ENCODE results near the gene UPP2.

UPP2 gene

DNA sequence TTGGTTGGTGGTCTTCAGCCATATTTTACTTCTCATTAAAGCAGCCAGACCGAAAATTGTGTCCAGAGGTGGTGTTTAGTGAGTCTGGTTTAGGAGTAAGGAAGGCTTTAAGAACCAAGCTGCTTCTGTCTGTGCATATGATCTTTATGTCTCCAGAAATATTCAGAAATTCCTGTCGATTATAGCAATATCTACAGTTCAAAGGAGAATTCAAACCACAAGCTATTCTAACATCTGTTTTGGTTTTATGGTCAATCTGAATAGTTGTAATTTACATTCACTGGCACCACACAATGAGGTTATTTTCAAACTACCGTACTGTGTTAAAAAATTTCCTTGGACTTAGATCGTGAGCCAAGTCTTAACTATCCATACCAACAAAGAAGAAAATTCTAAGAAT, 11.3 kb downstream of the UPP2 start:
- no peak for DNase-seq

DNA sequence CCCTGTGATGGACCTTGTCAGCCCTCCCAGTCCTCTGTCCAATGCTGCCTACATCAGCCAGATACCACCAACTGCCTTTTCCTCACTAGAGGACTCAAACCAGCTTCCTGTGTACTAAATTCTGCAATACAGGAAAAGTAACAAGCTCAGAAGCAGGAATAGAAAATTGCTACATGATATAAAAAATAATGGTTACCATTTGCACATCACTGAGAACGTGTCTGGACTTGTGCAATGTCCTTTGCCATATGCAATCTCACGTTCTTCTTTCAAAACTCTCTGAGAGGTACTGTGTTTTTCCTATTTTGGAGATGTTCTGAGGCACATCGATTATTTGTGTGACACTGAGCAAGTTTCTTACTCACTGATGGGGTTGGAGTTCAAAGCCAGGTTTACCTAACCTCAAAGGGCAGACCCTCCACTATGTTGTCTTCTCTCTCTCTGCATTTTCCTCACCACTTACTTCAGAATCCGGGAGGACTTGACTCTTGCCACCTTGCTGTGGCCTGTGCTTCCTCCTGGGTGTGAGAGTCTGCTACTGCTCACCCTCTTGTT, 12.1 kb downstream of the UPP2 start:
- no peak for DNase-seq

DNA sequence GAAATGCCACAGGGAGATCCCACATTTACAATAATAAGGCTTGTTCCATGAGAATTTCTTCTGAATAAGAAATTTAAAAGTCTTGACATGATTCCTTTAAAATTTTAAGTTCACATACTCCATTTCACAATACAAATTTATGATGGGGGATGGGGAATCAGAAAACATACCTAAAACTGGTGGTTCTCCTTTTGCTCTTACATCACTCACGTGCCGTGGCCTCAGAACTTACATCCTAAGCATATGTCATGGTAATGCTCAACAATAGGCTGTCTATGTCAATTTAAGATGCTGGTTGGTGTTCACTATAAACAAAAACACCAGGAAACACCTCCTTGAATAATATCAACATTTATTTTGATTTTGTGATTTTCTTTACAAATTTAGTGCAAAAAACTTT, 12.8 kb downstream of the UPP2 start:
- no peak for DNase-seq

DNA sequence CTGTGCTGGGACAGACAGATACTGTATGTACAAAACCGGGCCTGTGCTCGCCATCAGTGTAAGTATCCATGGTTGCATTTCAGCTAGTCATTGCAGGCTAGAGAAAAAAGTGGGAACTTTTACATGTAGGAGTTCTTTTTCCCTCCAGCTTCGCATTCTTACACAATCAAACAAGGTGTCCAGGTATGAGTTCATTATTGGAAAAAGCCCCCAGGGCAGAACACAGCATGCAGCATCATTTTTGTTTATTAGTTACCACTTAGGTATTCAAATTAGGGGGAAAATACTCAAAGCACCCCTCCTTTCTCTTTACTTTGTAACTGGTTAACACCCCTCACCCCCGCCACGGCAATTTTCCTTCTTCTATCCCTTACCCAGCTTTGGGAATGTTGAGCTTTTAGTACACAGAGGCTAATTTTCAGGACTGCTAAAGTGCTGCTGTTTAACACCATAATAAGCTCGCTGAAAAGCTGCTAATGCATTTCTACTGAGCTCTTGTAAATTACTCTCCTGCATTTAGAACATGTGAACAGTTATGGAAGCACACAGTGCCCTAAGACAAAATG, 13.6 kb downstream of the UPP2 start:
- DNase-seq = no peak

DNA sequence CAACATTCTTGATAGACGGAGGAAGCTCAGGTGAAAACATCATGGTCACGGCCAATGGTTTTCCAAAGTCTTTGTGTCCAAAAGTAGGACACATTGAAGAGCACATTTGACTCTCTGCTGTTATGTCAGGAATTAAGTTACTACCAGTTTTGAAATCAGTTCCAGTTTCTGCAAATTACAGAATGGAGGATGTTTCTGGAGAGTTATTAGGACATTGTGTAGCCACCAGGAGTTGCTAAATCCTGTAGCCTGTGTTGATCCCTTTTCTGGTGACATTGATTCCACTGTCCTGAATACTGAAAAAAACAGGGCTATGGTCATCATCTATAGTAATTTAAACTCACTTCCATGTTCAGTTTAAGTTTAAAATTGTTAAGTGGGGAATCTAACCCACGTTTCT, 15.3 kb downstream of the UPP2 start:
- no peak for DNase-seq

DNA sequence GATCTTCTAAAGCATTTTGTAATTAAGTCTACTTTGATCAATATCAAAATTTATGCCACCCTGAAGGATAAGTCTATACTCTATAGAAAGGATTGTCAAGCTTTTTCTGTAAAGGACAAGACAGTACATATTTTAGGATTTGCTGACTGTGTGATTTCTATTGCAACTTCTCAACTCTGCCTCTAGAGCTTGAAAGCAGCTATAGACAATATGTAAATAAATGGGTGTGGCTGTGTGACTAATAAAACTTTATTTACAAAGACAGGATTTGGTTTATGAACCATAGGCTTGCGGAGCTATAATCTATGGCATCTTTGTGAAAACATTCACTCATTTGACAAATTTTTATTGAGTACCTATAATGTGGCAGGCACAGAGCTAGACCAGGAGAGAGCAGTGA, 18.4 kb downstream of the UPP2 start:
- no peak for DNase-seq

DNA sequence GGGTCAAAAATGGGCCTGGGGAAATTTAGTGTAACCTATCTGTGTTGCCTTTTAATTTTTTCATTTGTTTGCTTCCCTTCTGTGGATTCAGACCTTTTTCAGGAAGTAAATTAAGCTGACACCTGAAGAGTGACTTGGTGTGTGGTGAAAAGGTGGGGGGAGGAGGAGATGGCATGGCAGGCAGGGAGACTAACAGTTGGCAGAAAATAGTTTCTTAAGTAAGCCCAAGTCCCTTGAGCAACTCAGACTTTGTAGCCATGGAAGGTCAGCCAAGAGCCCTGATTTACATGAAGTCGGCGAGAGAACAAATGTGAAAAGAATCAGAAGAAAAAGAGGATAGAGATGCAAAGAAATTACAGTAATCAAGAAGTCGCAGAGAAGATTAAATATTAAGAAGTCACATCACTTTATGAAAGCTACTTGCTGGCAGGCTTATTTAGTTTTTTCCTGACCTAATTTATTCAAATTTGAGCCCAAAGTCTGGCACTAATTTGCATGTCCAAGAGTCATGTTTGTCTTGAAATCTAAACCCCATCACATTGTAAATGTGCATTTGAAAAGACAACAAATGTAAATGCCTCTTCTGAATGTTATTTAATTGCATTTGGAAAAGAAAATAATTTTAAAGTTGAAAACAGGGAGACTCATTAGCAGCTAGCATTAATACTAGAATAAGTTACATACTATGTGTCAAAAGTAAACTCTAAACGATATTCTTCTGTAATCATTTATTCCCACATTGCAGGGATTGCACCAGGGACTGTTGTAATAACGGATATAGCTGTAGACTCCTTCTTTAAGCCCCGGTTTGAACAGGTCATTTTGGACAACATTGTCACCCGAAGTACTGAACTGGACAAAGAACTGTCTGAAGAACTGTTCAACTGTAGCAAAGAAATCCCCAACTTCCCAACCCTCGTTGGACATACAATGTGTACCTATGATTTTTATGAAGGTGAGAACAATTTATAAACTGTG, 19.3 kb downstream of the UPP2 start:
- DNase-seq = no peak

DNA sequence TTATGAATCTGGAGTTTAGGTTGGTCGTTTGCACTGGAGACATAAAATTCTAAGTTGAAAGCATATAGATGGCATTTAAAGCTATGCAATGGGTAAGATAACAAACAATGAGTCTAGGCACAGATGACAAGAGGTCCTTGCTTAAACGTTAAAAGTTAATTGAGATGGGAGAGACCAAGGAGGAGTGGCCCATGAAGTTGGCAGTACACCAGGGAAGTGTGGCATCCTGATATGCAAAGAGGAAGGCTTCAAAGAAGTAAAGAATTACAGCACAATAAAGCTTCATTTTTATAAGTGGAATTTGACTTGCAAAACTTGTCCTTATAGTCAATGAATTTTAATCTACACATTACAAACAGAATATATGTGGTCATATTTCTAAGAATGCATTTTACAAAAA, 23.2 kb downstream of the UPP2 start:
- no peak for DNase-seq

DNA sequence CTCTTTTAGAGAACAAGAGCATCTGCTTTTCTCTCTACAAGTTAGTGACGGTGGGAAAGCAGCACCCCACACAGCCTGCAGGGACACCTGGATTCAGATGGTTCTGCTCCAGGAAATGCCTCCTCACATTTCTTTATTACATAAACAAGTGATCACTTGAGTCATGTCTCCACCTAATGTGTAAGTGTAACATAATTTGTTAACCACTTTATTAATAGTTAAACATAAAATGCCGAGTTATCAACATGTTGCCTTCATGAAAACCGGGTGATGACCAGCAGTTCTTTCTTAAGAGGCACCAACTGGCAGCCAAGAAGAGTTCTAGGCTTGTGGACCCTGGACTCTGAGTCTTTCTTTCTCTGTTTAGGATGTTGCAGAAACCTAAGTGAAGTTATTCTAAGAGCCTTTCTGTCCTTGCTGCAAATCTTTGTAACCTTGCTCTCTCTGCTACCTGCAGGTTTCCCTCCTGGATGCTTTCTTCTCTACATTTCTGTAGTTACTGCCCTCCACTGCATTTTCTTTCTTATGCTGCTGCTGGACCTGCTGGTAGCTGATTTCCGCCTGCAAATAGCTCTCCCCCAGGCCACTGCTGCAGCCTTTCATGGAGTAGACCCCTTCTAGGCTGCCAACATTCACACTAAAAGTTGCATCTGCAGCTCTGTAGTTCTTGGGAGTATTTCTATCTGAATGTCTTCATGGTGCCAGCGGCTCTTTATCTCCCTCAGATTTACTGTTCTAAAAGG, 24.3 kb downstream of the UPP2 start:
- DNase-seq = no peak

DNA sequence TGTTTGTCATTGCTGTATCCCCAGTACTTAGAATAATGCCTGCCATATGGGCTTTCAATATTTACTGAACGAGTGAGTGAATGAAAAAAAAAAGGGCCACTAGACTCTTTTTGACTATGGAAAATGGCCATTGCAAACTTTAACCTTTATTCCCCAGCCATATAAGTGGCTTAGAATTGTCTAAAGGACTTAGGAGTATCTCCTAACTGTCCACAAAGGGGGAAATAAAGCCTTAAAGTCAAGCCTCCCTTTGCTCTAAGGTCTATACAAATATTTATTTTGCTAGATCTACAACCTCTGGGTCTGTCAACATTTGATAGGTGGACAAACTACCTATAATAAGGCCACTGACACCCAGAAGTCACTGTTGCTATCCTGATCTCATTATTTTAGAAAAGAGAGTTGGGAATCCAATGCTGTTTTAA, 25.7 kb downstream of the UPP2 start:
- no peak for DNase-seq

DNA sequence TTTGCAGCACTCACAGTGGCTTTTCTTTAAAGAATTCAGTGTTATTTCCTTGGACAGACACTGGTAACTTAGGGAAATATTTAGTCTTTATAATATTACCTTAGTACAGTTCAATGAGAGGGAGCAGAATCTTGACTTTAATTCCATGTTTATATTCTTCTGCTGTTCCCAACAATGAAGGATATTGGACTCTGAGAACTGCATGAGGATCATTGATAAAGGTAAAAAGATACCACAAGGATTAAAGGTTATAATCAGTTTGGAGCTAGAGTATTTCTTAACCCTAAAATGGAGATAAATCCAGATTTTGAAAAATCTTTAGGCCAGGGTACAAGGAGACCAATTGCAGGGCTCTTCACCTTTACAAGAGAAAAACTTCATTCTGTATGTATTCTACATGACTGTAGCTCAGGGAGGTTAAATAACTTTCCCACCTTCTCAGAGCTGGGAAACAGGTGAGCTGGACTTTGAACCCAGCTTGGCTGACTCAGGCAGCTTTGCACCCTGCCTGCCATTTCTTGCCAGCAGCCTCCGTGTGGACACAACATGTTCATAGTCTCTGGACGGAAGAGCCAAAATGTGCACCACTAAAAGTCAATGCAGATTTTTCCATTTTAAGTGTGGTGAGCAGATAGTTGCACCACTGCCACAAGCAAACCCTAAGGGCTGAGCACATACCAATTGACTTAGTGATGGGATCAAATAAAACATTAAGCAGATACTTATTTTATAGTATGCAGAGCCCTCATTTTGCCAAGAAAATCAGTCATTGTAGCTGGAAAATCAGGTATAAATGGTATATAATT, 26.7 kb downstream of the UPP2 start:
- DNase-seq = no peak

DNA sequence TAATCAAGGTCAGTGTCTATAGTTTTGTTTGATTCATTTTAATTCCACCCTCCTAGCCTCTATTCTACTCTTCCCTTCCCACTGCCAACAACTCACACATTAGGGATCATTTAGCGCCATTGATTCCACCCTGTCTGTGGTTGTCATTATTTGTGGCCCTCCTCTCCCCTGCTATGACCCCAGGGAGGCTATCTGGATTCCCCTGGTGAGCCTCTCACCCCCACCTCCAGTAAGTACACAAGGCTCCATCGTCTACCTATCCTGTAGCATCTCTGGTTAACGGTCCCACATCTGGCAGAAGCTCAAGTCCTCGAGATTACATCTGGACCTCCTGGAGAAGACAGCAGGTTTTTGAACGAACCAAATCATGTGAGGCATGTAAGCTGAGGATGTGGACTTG, 27.4 kb downstream of the UPP2 start:
- no peak for DNase-seq

DNA sequence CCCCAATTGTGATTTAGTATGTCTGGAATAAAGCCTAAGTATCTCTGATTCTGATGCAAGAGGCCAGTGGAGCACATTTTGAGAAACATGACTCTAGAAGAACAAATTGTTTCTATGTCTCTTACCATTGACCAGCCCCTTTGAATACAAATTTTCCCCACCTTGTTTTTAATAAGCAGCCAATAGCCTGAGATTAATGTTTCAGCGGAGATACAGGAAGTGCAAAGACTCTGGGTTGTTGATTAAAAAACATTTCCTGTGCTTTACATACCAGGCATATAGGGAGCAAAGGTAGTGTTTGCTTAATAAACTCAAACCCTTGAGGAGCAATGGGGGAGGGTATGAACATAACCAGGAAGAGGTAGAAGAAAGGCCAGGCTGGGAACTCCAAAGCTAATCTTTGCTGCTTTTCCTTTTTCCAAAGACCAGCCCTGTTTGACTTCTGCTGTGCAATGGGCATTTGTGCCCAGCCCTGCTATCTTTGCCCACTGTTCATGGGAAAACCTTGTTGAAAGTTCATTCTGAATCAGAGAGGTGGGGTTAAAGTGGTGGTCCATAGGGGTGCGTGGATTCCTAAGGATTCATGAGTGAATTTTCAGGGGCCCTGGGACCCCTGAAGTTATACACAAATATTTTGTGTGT, 29.3 kb downstream of the UPP2 start:
- no peak for DNase-seq

DNA sequence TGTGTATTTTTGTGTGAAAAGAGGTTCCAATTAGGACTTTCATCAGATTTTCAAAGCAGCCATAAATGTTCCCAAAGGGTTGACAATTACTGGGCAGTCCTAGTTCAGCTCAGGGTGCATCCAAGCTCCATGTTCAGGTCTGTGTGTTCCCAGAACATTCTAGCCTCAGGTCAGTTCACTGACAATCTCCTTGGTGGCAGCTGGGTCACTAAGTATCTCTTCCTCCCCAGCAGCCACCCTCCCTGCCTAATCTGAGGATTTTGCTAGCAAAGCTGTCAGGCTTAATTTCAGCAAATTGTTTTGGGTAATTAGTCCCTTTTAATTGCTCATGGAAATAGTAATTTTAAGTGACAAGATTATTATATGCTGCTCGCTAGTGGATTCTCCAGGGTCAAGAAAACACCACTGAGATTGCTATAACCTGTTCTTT, 29.8 kb downstream of the UPP2 start:
- DNase-seq = no peak

DNA sequence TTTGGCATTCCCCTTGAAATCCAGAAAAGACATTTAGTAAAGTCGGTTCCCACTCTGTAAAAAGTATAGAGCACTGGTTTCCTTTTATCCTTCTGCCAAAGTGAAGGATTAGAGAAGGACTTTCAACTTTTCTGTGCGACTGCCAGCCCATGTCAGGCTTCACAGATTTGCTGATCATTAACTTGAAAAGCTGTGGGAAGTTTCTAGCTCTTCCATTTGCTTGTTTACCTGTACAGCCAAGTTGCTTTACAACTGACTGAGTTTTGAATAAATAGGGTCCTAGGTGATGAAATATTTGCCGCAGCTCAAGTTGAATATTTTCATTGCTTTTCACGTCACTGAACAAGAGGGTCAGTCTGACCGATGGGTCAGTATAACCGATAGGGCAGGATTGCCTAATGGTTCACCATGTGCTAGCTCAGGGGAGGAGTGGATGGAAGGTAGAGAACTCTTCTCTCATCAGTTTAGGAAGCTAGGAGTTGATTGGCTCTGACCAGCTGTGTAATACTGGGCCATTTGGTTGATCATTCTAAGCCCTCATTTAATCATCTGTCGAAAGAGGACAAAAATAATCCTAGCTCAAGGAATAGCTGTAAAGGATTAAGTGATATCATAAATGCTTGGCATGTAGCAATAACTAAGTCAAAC, 30.4 kb downstream of the UPP2 start:
- no peak for DNase-seq

DNA sequence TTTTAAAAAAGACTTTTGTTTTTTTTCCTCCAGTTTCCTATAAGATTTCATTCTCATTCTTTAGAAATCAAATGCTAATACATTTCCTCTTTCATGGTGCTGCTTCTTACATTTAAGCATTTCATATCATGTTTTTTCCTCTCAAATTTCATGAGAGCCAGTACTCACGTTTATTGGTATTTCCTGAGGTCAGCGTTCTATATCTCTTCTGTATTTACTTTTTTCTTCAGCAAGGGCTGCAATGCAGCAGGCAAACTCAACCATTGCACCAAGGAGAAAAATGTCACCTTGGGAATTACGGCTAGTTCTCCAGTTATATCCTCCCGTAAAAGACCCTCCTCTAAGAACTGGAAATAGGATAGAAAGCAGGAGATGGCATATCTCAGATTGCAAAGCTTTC, 32.4 kb downstream of the UPP2 start:
- no peak for DNase-seq

DNA sequence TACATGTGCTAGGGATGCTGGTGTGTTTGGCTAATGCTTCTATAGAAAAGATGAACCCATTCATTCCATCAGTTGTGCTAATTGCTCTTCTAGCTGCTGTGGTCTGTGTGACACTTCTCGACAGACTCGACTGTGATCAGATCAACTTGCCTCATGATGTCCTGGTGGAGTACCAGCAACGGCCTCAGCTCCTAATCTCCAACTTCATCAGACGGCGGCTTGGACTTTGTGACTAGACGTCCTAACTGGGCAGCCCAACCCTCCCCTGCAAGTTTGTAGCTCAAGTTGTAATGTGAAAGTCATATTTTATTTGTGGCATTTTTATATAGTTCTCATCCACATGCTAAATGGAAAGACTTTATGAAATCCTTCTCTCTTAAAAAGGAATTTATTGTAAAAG, 33.0 kb downstream of the UPP2 start:
- no peak for DNase-seq

DNA sequence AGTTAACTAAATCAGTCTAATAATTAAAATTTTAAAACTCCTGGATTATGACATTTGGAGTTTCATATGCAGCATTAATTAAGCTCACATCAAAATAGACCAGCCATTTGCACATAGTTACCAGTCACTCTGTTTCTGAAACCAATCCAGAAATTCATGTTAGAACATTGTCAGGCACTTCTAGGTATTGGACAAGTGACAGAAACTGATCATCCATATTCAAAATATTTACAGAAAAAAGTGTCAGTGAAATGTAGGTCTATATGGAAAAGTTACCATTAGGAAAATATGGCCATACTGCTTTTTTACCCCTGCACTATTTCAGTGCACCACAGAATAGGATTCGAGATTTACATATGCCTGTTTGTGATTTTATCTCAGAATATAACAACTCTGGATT, 33.4 kb downstream of the UPP2 start:
- no peak for DNase-seq

DNA sequence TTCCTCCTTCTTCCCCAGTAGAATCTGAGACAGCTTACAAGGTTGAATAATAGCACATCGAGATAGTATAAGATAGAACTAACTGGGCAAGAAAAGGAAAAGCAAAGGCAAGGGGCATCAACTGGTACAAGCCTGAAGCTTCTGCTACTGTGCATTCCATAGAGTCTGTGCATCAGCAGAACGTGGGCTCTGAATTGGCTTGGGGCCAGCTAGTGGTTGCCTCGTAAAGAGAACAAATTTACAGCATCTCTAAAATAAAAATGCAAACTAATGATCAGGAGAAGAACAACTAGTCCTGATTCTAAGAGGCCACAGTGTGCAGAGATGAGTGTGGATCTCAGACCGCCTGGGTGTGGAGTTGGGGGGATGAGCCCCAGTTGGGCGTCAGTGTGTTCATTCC, 36.6 kb downstream of the UPP2 start:
- no peak for DNase-seq

DNA sequence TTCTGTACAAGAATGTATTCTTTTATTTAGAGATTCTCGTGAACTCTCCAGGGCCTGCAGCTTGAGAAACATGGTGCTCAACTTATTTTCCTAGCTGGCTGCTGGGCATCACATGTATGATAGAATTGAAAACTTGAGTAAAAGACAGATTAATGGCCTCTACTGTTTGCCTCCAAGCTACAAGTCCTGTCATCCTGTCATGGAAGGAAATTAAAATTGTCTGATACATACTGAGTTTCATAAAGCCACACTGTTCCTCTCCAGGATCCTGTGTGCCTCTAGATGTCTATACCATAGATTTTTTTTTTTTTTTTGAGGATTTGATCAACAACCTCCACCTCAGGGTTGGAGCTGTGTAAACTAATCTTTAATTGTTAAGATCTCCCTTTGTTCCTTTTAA, 38.5 kb downstream of the UPP2 start:
- no peak for DNase-seq

DNA sequence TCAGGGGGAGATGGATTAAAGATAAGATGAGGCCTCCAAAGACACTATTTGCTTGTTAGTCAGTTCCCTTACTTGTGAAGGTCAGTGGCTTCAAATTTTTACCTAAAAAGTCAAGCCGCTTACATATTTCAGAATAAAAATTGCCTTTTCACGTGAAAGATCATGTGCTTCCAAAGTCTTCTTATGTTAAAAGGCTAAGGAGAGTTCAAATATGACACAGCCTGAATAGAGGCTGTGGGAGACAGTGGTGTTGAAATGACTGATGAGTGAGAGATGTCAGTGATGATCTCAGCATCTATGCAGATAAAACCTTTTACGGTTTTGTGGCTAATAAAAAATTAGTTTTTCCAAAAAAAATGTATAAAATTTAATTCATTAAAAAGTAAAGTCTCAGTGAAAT, 40.5 kb downstream of the UPP2 start:
- DNase-seq = no peak
